Hepatocyte (in vitro differentiated cells): ENCODE data around the gene FRMD3. TPM values are rescaled to one million over a fixed set of nuclear protein-coding genes. Genes with fewer than 3 reads are reported as not detected.

Source experiments
- DNase-seq: peaks from one replicate; pipeline ENCODE4 v3.0.0-alpha.2; 2016; ENCODE audit warnings: low spot score
- H2AFZ ChIP-seq: fragments of 200-600 bp; sonication (generic); 2 replicates; pipeline ENCODE4 v1.6.0; 2016; ENCODE audit warnings: antibody characterized with exemption, mild to moderate bottlenecking
- H3K27ac ChIP-seq: fragments of 200-600 bp; sonication (generic); 2 replicates; pipeline ENCODE4 v1.5.1; 2016; ENCODE audit warnings: mild to moderate bottlenecking
- H3K27me3 ChIP-seq: fragments of 200-600 bp; sonication (generic); 2 replicates; pipeline ENCODE4 v1.6.1; 2016
- H3K36me3 ChIP-seq: fragments of 200-600 bp; sonication (generic); replicated peaks from 2 replicates; pipeline ENCODE4 v1.5.1; 2016; ENCODE audit warnings: low read depth; ENCODE audit not compliant: insufficient read depth
- H3K4me1 ChIP-seq: fragments of 200-600 bp; sonication (generic); 2 replicates; pipeline ENCODE4 v1.5.1; 2016; ENCODE audit warnings: mild to moderate bottlenecking, moderate library complexity; ENCODE audit not compliant: insufficient read depth
- H3K4me2 ChIP-seq: fragments of 200-600 bp; sonication (generic); 2 replicates; pipeline ENCODE4 v1.6.0; 2016
- H3K4me3 ChIP-seq: fragments of 200-600 bp; sonication (generic); 2 replicates; pipeline ENCODE4 v1.5.1; 2016; ENCODE audit warnings: mild to moderate bottlenecking
- H3K79me2 ChIP-seq: fragments of 200-600 bp; sonication (generic); 2 replicates; pipeline ENCODE4 v1.6.0; 2017; ENCODE audit warnings: mild to moderate bottlenecking
- H3K9me2 ChIP-seq: fragments of 200-600 bp; sonication (generic); replicated peaks from 2 replicates; pipeline ENCODE4 v1.6.0; 2017; ENCODE audit warnings: mild to moderate bottlenecking; ENCODE audit not compliant: insufficient read depth
- H3K9me3 ChIP-seq: fragments of 200-600 bp; sonication (generic); 2 replicates; pipeline ENCODE4 v1.5.1; 2016; ENCODE audit warnings: low read depth, mild to moderate bottlenecking
- H4K20me1 ChIP-seq: fragments of 200-600 bp; sonication (generic); 2 replicates; pipeline ENCODE4 v1.6.0; 2016; ENCODE audit warnings: mild to moderate bottlenecking; ENCODE audit not compliant: insufficient read depth, poor library complexity, severe bottlenecking
- CTCF ChIP-seq: fragments of 200-600 bp; sonication (generic); IDR thresholded peaks from 2 replicates; pipeline ENCODE4 v1.5.1; 2016; ENCODE audit warnings: antibody characterized with exemption, mild to moderate bottlenecking; ENCODE audit not compliant: poor library complexity
- EZH2 ChIP-seq: fragments of 200-600 bp; sonication (generic); IDR thresholded peaks from 2 replicates; pipeline ENCODE4 v1.6.1; 2016; ENCODE audit warnings: antibody characterized with exemption, mild to moderate bottlenecking, borderline replicate concordance
- EZH2phosphoT487 ChIP-seq: fragments of 200-600 bp; sonication (generic); IDR thresholded peaks from one replicate; pipeline ENCODE4 v1.6.1; 2018; ENCODE audit warnings: antibody characterized with exemption, mild to moderate bottlenecking, low read depth, moderate library complexity; ENCODE audit not compliant: unreplicated experiment, severe bottlenecking
- WGBS: methylation state at CpG from one replicate; pipeline ENCODE4 v1.1.6; 2016; ENCODE audit warnings: low lambda C conversion rate; ENCODE audit errors: missing lambda C conversion rate; 5-methylcytosine and 5-hydroxymethylcytosine counted together
- polyA plus RNA-seq: library from polyadenylated mRNA; unstranded; fragments of >200 nt; fragmentation: Nextera tagmentation; extraction: Ambion mirVana; gene quantifications from 2 replicates; pipeline ENCODE4 v1.2.1, GENCODE V29; 2016
- small RNA-seq: library from RNA; depleted of rRNA; stranded (forward); fragments of <200 nt; gene quantifications from one replicate; pipeline ENCODE3, GENCODE V24; 2014
- total RNA-seq: library from RNA; depleted of rRNA; stranded (reverse); fragments of >200 nt; gene quantifications from 2 replicates; pipeline ENCODE4 v1.2.3, GENCODE V29; 2014

FRMD3 gene
- total and polyA plus RNA-seq, 2 experiments from 2014 or later = 3.9 to 7.0 TPM

GRCh38 chr9:83196946-83197345, 341.3 kb downstream of the FRMD3 start:
- no peaks in the 10 kb centered on the region for H3K27me3 ChIP-seq
- H3K79me2 ChIP-seq = no peaks in the 10 kb centered on the region
- H4K20me1 ChIP-seq = no peaks in the 10 kb centered on the region
- H3K4me2 ChIP-seq = no peak overlapping the region
- H3K9me2 ChIP-seq = no peaks in the 10 kb centered on the region
- WGBS = 69% methylated on average over 2 of the region's 2 CpGs
- no peak for DNase-seq
- H3K36me3 ChIP-seq = no peaks in the 10 kb centered on the region
- no peak overlapping the region for H2AFZ ChIP-seq
- no peaks in the 10 kb centered on the region for H3K4me1 ChIP-seq
- TF ChIP-seq EZH2phosphoT487 (no peak), EZH2 (no peak), CTCF (no peak)
- H3K9me3 ChIP-seq = no peaks in the 10 kb centered on the region
- no peak overlapping the region for H3K4me3 ChIP-seq
- H3K27ac ChIP-seq = no peak overlapping the region

Small RNA genes within 50 kb of the gene (small RNA-seq; reads per million reads assigned to genes)
- gene AL137847.3 (not detected), gene RN7SKP242 (not detected), gene RNU4-29P (not detected)

Other genes with a start within 250 kb of the FRMD3 start
- 5.3 and 11.1 TPM in 2 replicates for gene IDNK, start 84.7 kb upstream of the FRMD3 start, total RNA-seq
- gene IDNK, start 84.7 kb upstream of the FRMD3 start, polyA plus RNA-seq = 8.7 and 10.5 TPM in 2 replicates
- 94.2 and 97.1 TPM in 2 replicates for gene UBQLN1, start 169.6 kb upstream of the FRMD3 start, total RNA-seq
- 42.6 and 47.6 TPM in 2 replicates for gene UBQLN1, start 169.6 kb upstream of the FRMD3 start, polyA plus RNA-seq